PC-9 (cell line): ENCODE data around the gene CSK.

Experiments
- CTCF ChIP-seq: fragments of 200-600 bp; sonication (generic); conservative IDR thresholded peaks from 2 replicates; pipeline ENCODE4 v1.6.1; 2017; ENCODE audit warnings: mixed run types, antibody characterized with exemption, mild to moderate bottlenecking, moderate library complexity
- EZH2 ChIP-seq: fragments of 200-600 bp; sonication (generic); IDR thresholded peaks from 2 replicates; pipeline ENCODE4 v1.8.0; 2017; ENCODE audit warnings: antibody characterized with exemption, low read depth

- no peak for TF ChIP-seq CTCF
- TF ChIP-seq EZH2, result no peak
Observed at GRCh38 chr15:74839526-74840395, 57.9 kb downstream of the CSK start.
